ENCODE data around the gene FBXO42. TPM values are rescaled to one million over a fixed set of nuclear protein-coding genes. Genes with fewer than 3 reads are reported as not detected.

Gene FBXO42
- total and polyA plus RNA-seq, 4 donors = 5.9 to 9.4 (median 6.5) TPM

- no peaks in the 10 kb centered on the region for H3K9me3 ChIP-seq (ENCODE audit: control insufficient read depth in 4 of 4, low read length in 3 of 4)
- H3K9ac ChIP-seq (ENCODE audit: low read depth in 1 of 2, low read length in 2 of 2) = no peak overlapping the region
- no peak overlapping the region for H3K4me3 ChIP-seq (ENCODE audit: low read depth in 1 of 3, low read length in 3 of 3)
- no peaks in the 10 kb centered on the region for H3K4me1 ChIP-seq (ENCODE audit: control insufficient read depth in 4 of 4, insufficient read depth in 4 of 4, low read length in 3 of 4)
- TF ChIP-seq NR2F2 (IDR thresholded peaks at IDR 0.05) = no peak
- TF ChIP-seq, protein P1, sequence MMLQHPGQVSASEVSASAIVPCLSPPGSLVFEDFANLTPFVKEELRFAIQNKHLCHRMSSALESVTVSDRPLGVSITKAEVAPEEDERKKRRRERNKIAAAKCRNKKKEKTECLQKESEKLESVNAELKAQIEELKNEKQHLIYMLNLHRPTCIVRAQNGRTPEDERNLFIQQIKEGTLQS (IDR thresholded peaks at IDR 0.05) = no peak
- no peak for TF ChIP-seq YY1 (IDR thresholded peaks at IDR 0.05)
- no peak for TF ChIP-seq FOXA1 (IDR thresholded peaks at IDR 0.05)
- WGBS = 94% methylated on average over 8 of the region's 8 CpGs
- H3K36me3 ChIP-seq (ENCODE audit: control insufficient read depth in 4 of 4, insufficient read depth in 3 of 4, low read depth in 1 of 4, low read length in 3 of 4) = no peaks in the 10 kb centered on the region
- H3K27ac ChIP-seq (ENCODE audit: low read depth in 1 of 2, low read length in 2 of 2) = no peak overlapping the region
- DNase-seq (ENCODE audit: low spot score) = no peak
- no peaks in the 10 kb centered on the region for H3K27me3 ChIP-seq (ENCODE audit: control insufficient read depth in 4 of 4, insufficient read depth in 4 of 4, low read length in 3 of 4)
Measured at GRCh38 chr1:16198444-16199156, 153.7 kb downstream of the FBXO42 start.

- Histone ChIP-seq H3K4me3 (ENCODE audit: low read depth in 1 of 3, low read length in 3 of 3) (no peak overlapping the region), H3K9me3 (ENCODE audit: control insufficient read depth in 4 of 4, low read length in 3 of 4) (no peaks in the 10 kb centered on the region), H3K9ac (ENCODE audit: low read depth in 1 of 2, low read length in 2 of 2) (no peak overlapping the region), H3K36me3 (ENCODE audit: control insufficient read depth in 4 of 4, insufficient read depth in 3 of 4, low read depth in 1 of 4, low read length in 3 of 4) (peaks cover 0 to 2% (median 0%) of the 10 kb centered on the region in 4 donors), H3K4me1 (ENCODE audit: control insufficient read depth in 4 of 4, insufficient read depth in 4 of 4, low read length in 3 of 4) (no peaks in the 10 kb centered on the region), H3K27ac (ENCODE audit: low read depth in 1 of 2, low read length in 2 of 2) (no peak overlapping the region), H3K27me3 (ENCODE audit: control insufficient read depth in 4 of 4, insufficient read depth in 4 of 4, low read length in 3 of 4) (no peaks in the 10 kb centered on the region)
- no peak for DNase-seq (ENCODE audit: low spot score)
- WGBS = 85% methylated on average over 3 of the region's 3 CpGs
- TF ChIP-seq CTCF (IDR thresholded peaks at IDR 0.05; ENCODE audit: low read depth, low read length, missing input control) = no peak
- TF ChIP-seq, protein P2, sequence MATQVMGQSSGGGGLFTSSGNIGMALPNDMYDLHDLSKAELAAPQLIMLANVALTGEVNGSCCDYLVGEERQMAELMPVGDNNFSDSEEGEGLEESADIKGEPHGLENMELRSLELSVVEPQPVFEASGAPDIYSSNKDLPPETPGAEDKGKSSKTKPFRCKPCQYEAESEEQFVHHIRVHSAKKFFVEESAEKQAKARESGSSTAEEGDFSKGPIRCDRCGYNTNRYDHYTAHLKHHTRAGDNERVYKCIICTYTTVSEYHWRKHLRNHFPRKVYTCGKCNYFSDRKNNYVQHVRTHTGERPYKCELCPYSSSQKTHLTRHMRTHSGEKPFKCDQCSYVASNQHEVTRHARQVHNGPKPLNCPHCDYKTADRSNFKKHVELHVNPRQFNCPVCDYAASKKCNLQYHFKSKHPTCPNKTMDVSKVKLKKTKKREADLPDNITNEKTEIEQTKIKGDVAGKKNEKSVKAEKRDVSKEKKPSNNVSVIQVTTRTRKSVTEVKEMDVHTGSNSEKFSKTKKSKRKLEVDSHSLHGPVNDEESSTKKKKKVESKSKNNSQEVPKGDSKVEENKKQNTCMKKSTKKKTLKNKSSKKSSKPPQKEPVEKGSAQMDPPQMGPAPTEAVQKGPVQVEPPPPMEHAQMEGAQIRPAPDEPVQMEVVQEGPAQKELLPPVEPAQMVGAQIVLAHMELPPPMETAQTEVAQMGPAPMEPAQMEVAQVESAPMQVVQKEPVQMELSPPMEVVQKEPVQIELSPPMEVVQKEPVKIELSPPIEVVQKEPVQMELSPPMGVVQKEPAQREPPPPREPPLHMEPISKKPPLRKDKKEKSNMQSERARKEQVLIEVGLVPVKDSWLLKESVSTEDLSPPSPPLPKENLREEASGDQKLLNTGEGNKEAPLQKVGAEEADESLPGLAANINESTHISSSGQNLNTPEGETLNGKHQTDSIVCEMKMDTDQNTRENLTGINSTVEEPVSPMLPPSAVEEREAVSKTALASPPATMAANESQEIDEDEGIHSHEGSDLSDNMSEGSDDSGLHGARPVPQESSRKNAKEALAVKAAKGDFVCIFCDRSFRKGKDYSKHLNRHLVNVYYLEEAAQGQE (IDR thresholded peaks at IDR 0.05) = no peak
- TF ChIP-seq, protein P1 (IDR thresholded peaks at IDR 0.05) = no peak
- TF ChIP-seq RXRA (IDR thresholded peaks at IDR 0.05) = no peak
- TF ChIP-seq EGR1 (IDR thresholded peaks at IDR 0.05; ENCODE audit: low read depth in 2 of 2) = no peak
- TF ChIP-seq RAD21 (IDR thresholded peaks at IDR 0.05) = no peak
- TF ChIP-seq FOXA2 (IDR thresholded peaks at IDR 0.05) = no peak
Measured at GRCh38 chr1:16196874-16197273, 155.4 kb downstream of the FBXO42 start.

Small RNA genes within 50 kb of the gene (small RNA-seq; reads per million reads assigned to genes)
- gene MT1XP1 = not detected

Other genes starting within 250 kb of the FBXO42 start
- gene EPHA2, start 196.4 kb downstream of the FBXO42 start, total RNA-seq = 10 to 100 TPM in 1 of 2 donors, 1 to 10 TPM in 1; 5.8 to 11.1 TPM
- gene EPHA2, start 196.4 kb downstream of the FBXO42 start, polyA plus RNA-seq = 1 to 10 TPM; 2.9 to 7.9 TPM
- gene ARHGEF19, start 139.8 kb downstream of the FBXO42 start, total RNA-seq = 1 to 10 TPM in 1 of 2 donors, under 1 TPM in 1; 0.79 to 3.0 TPM
- 1 to 10 TPM; 1.9 to 3.2 TPM for gene ARHGEF19, start 139.8 kb downstream of the FBXO42 start, polyA plus RNA-seq
- gene CPLANE2, start 115.3 kb downstream of the FBXO42 start, total RNA-seq = 1 to 10 TPM; 2.5 to 2.7 TPM
- gene CPLANE2, start 115.3 kb downstream of the FBXO42 start, polyA plus RNA-seq = 1 to 10 TPM in 1 of 2 donors, under 1 TPM in 1; 0.96 to 2.4 TPM
- gene SZRD1, start 14.8 kb upstream of the FBXO42 start, total RNA-seq = 10 to 100 TPM; 14.2 to 22.3 TPM
- gene SZRD1, start 14.8 kb upstream of the FBXO42 start, polyA plus RNA-seq = 10 to 100 TPM; 27.8 to 44.3 TPM
- under 1 TPM in 1 of 2 donors, not detected in 1; 0.42 TPM for gene SPATA21, start 84.9 kb upstream of the FBXO42 start, total RNA-seq
- gene SPATA21, start 84.9 kb upstream of the FBXO42 start, polyA plus RNA-seq = under 1 TPM in 1 of 2 donors, not detected in 1; 0.08 TPM
- 10 to 100 TPM; 27.4 to 41.8 TPM for gene NECAP2, start 88.2 kb upstream of the FBXO42 start, total RNA-seq
- 10 to 100 TPM; 21.8 to 25.0 TPM for gene NECAP2, start 88.2 kb upstream of the FBXO42 start, polyA plus RNA-seq
- under 1 TPM; under 0.01 TPM for gene RNU1-1, start 161.8 kb upstream of the FBXO42 start, total RNA-seq
- gene RNU1-1, start 161.8 kb upstream of the FBXO42 start, polyA plus RNA-seq = 10 to 100 TPM in 1 of 2 donors, not detected in 1; 16.7 TPM